OCI-LY3 (cell line): ENCODE data around the gene HERC4.

Experiments used
- CTCF ChIP-seq: fragments of 200-600, 300-600 bp; sonication (generic); IDR thresholded peaks from 2 replicates; pipeline ENCODE4 v1.5.1; 2014; ENCODE audit warnings: antibody characterized with exemption, low read length, low read depth
- EZH2phosphoT487 ChIP-seq: fragments of 200-600 bp; shearing (Covaris generic); IDR thresholded peaks from 2 replicates; pipeline ENCODE4 v1.6.1; 2018; ENCODE audit warnings: antibody characterized with exemption, mixed run types, low read depth

GRCh38 chr10:68082872-68083271 lies 7.8 kb upstream of the HERC4 start:
- TF ChIP-seq CTCF, result peak; percentile 28; the same call in 1 of the 2 replicates
- no peak for TF ChIP-seq EZH2phosphoT487
